Osteocyte (in vitro differentiated cells): ENCODE data around the gene PUM1. TPM values are rescaled to one million over a fixed set of nuclear protein-coding genes. Genes with fewer than 3 reads are reported as not detected.

Experiments
- DNase-seq: peaks from one replicate; pipeline ENCODE4 v3.0.0; 2021; ENCODE audit warnings: mixed read lengths; ENCODE audit not compliant: unreplicated experiment; ENCODE audit errors: extremely low spot score
- H3K27ac Mint-ChIP-seq: one replicate; pipeline ENCODE4 v1.8.0; 2021; ENCODE audit warnings: mild to moderate bottlenecking, mixed read lengths; ENCODE audit not compliant: unreplicated experiment
- H3K27me3 Mint-ChIP-seq: one replicate; pipeline ENCODE4 v1.8.0; 2021; ENCODE audit warnings: mixed read lengths; ENCODE audit not compliant: unreplicated experiment
- H3K36me3 Mint-ChIP-seq: one replicate; pipeline ENCODE4 v1.8.0; 2021; ENCODE audit warnings: mixed read lengths; ENCODE audit not compliant: unreplicated experiment
- H3K4me1 Mint-ChIP-seq: one replicate; pipeline ENCODE4 v1.8.0; 2021; ENCODE audit warnings: mixed read lengths; ENCODE audit not compliant: unreplicated experiment
- H3K4me3 Mint-ChIP-seq: one replicate; pipeline ENCODE4 v1.8.0; 2021; ENCODE audit warnings: mild to moderate bottlenecking, moderate library complexity, mixed read lengths; ENCODE audit not compliant: unreplicated experiment
- H3K9me3 Mint-ChIP-seq: one replicate; pipeline ENCODE4 v1.8.0; 2021; ENCODE audit warnings: mixed read lengths; ENCODE audit not compliant: unreplicated experiment
- CTCF ChIP-seq: fragments of 200-600 bp; sonication (generic); IDR thresholded peaks from 2 replicates; pipeline ENCODE4 v1.5.0; 2021; ENCODE audit warnings: antibody characterized with exemption, mild to moderate bottlenecking, moderate library complexity
- long read RNA-seq: library from polyadenylated mRNA; unstranded; transcript quantifications from one replicate; pipeline ENCODE4 v2.0.0, GENCODE V29; 2021
- total RNA-seq: library from RNA; stranded (reverse); gene quantifications from 2 replicates; pipeline ENCODE4 v1.2.1, GENCODE V29; 2021

The PUM1 gene
- 139 and 145 TPM in 2 replicates for total RNA-seq
- long read RNA-seq, full-length matches to known transcripts = 122 of 428 reads
- long read RNA-seq, partial matches to known transcripts = 66 of 428 reads
- long read RNA-seq, other reads (novel, unspliced or antisense) = 240 of 428 reads

- Mint-ChIP-seq H3K27ac (peak within 1 kb of the TSS; percentile 99), H3K4me1 (peaks cover 29% of the 10 kb centered on the region), H3K36me3 (no peaks in the 10 kb centered on the region), H3K4me3 (peak within 1 kb of the TSS; percentile 99), H3K9me3 (no peaks in the 10 kb centered on the region), H3K27me3 (no peaks in the 10 kb centered on the region)
- DNase-seq = peak; percentile 99
- TF ChIP-seq CTCF = no peak
These were observed at the start of gene PUM1 for GRCh38 chr1:31065310-31066217. TSS of gene PUM1 (minus strand) at chr1:31065717. CDS start at chr1:31059566, 6,151 bp downstream.

GRCh38 chr1:31112266-31112935 lies 46.9 kb upstream of the PUM1 start:
- no peak overlapping the region for H3K27ac Mint-ChIP-seq
- H3K36me3 Mint-ChIP-seq = peaks cover 2% of the 10 kb centered on the region
- H3K9me3 Mint-ChIP-seq = no peaks in the 10 kb centered on the region
- DNase-seq = no peak
- H3K27me3 Mint-ChIP-seq = peaks cover 9% of the 10 kb centered on the region
- H3K4me3 Mint-ChIP-seq = no peak overlapping the region
- TF ChIP-seq CTCF = no peak
- peaks cover 8% of the 10 kb centered on the region for H3K4me1 Mint-ChIP-seq

- DNase-seq = no peak
- Mint-ChIP-seq H3K4me1 (peaks cover 8% of the 10 kb centered on the region), H3K27me3 (peaks cover 7% of the 10 kb centered on the region), H3K9me3 (no peaks in the 10 kb centered on the region), H3K36me3 (peaks cover 2% of the 10 kb centered on the region), H3K27ac (peak overlapping the region; percentile 17), H3K4me3 (no peak overlapping the region)
- no peak for TF ChIP-seq CTCF
These were observed 45.9 kb upstream of the PUM1 start for GRCh38 chr1:31111290-31111951.

- no peak overlapping the region for H3K4me3 Mint-ChIP-seq
- no peaks in the 10 kb centered on the region for H3K9me3 Mint-ChIP-seq
- TF ChIP-seq CTCF = no peak
- H3K36me3 Mint-ChIP-seq = peaks cover under 1% of the 10 kb centered on the region
- DNase-seq = no peak
- peaks cover 8% of the 10 kb centered on the region for H3K4me1 Mint-ChIP-seq
- H3K27me3 Mint-ChIP-seq = peaks cover 1% of the 10 kb centered on the region
- peak overlapping the region; percentile 17 for H3K27ac Mint-ChIP-seq
These were observed 45.3 kb upstream of the PUM1 start for GRCh38 chr1:31110846-31111245.
